HTR-8/SVneo (cell line): ENCODE data around the gene SPRR1A.
"Not testable (repeated sequence)": the region's sequence is repeated elsewhere in the genome, so short reads cannot be mapped to it uniquely, and the experiment has no call there.

Experiments used
- DNase-seq: peaks from one replicate; pipeline ENCODE4 v3.0.0; 2011; ENCODE audit warnings: low spot score, mixed read lengths; ENCODE audit not compliant: insufficient read length
- FAIRE-seq: peaks from 2 replicates; lab custom pipeline; 2011; peaks lifted over from hg19 to GRCh38; lab: Jason Lieb, UNC

The SPRR1A gene

GRCh38 chr1:152970495-152970894 is 13.4 kb upstream of the SPRR1A start, which contains the start of gene SPRR4:
Gene SPRR4, plus strand, starts transcription at chr1:152970648. Its CDS starts 1,243 bp downstream, at chr1:152971891.
- FAIRE-seq = no peak

DNA sequence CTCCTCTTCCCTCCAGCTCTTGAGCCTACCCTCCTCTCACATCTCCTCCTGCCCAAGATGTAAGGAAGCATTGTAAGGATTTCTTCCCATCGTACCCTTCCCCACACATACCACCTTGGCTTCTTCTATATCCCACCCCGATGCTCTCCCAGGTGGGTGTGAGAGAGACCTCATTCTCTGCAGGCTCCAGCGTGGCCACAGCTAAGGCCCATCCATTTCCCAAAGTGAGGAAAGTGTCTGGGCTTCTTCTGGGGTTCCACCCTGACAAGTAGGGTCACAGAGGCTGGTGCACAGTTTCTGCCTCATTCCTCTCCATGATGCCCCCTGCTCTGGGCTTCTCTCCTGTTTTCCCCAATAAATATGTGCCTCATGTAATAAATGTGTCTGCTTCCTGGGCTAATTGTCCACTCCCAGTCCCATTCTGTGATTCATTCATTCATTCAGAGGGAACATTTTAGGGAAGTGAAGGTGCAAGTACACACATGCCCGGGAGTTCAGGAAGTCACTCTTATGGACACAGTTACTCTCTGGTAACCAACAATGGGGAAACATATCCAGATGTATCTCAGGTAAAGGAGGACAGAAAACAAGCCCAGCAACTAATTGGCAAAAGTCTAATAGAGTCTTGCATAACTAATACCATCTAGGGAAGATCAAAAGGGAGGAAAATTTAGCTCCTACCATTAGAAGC is 11.5 kb upstream of the SPRR1A start:
- DNase-seq (no peak), FAIRE-seq (no peak)

More at GRCh38 chr1:152970495-152970894, 13.4 kb upstream of the SPRR1A start, which contains the start of gene SPRR4:
- DNase-seq = no peak

DNA sequence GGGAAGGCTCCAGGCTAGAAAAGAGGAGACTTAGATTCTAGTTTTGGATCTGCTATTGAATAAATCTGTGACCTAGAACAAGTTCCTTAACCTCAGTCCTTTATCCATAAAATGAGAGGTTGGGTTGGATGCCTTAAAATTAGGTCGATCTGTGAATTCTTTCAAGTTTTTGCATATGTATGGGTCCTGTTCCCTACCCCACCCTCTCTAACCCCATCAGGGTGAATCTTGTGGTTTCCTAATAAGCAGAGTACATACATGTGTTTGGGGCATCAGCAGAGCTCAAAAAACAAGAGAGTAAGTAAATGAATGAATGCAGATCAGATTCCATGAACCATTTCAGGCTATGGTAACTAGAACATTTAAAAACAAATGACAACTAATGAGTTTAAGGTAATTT is 7.2 kb upstream of the SPRR1A start:
- DNase-seq = no peak
- no peak for FAIRE-seq

GRCh38 chr1:152977614-152978013 is 6.3 kb upstream of the SPRR1A start:
- no peak for FAIRE-seq
- DNase-seq = no peak

DNA sequence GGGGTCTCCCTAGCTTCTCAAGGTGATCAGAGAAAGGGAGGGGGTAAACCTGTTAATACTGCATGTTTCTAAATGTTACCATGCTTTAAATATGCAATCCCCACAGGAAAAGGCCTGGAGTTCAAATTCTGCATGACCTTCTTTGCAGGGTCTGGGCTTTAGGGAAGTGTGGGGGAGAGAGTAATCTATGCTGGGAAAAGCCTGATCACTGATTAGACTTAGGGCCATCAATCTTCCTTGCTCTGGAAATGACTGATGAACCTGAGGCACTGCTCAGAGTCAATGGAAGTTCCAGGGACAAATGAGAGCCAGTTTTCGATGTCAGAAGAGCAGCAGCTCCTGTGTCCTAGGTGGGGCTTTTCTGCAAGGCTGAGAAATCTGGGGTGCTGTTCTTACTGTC is 3.2 kb upstream of the SPRR1A start:
- DNase-seq (no peak), FAIRE-seq (no peak)

DNA sequence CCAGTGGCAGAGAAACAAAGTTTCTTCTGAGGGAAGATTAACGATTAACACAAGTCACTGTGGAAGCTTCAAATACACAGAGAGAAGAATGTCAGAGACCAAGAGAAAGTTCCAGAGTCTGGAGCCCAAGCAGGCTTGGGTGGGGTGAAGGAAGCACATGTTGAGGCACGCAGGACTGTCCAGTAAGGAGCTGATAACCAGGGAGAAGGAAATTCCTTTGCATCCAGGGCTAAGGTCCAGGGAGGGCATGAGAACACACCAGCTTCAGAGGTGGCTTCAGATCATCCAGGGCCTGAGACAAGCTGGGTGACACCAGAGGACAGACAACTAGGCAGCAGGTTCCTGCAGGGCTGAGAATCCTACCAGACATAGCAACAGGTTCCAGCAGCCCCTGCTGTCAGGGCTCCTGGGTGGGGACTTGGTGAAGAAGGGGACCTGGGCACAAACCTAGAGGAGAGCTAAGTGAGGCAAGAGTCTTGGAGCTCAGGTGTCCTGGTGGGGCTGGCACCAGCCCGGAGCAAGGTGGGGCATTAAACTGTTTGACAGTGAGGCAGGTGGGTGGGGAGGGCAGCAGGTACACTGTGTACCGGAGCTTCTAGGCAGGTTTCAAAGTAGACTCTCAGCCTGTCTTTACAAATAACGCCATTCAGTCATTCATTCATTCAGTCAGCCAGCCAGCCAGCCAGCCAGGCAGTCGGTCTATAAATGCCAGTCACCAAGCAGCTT is 2.6 kb upstream of the SPRR1A start:
- no peak for DNase-seq
- no peak for FAIRE-seq

GRCh38 chr1:152982076-152982475 is 1.8 kb upstream of the SPRR1A start:
- DNase-seq = no peak
- FAIRE-seq = no peak

GRCh38 chr1:152983234-152983633 is 647 bp upstream of the SPRR1A start:
- no peak for FAIRE-seq
- DNase-seq = no peak

DNA sequence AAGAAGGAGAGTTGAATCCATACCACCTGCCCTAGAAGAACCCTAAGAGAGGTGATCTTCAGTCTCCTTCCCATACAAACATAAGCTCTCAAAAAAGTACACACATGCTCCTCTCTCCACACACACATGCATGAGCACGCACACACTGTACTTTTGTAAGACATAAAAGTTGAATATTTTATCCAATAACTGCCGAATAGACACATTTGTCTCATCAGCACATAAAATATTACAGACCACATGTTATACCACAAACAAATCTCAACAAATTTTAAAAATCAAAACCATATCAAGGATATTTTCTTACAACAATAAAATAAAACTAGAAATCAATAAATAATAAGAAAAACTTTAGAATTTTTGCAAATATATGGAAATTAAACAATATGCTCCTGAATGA is 2.7 kb downstream of the SPRR1A start:
- no peak for FAIRE-seq
- no peak for DNase-seq

GRCh38 chr1:152993186-152993585 is 9.3 kb downstream of the SPRR1A start:
- FAIRE-seq (no peak), DNase-seq (no peak)

- FAIRE-seq = no peak
These were observed 12.0 kb downstream of the SPRR1A start for GRCh38 chr1:152995842-152996241.

DNA sequence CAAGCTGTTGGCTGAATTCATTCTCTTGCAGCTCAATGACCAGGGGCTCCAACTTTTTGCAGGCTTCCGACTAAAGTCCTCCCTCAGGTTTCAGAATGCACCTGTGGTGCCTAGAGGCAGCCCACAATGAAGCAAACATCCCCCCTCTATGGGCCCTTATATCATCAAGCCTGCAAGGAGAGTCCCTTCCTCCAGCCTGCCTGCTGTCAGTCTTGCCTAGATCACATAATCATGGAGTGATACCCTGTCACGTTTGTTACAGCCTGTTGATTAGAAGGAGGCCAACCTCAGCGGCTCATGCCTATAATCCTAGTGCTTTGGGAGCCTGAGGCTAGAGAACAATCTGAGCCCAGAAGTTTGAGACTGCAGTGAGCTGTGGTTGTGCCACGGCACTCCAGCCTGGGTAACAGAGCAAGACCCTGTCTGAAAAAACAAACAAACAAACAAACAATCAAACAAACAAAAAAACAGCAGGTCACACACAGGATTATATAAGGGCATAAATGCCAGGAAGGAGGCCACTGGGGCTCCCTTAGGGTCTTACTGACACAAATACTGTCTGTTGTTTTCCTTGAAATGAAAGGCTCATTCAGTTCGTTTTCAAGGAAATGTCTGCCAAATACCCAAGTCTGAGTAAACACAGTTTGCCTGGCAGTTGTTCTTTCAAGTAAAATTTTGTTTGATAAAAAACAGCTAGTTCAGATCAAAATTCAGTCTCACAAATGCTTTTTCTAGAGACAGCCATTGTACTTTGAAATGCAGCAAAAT is 12.9 kb downstream of the SPRR1A start:
- FAIRE-seq = no peak
- DNase-seq = no peak

More at GRCh38 chr1:152995842-152996241, 12.0 kb downstream of the SPRR1A start:
- DNase-seq = no peak

DNA sequence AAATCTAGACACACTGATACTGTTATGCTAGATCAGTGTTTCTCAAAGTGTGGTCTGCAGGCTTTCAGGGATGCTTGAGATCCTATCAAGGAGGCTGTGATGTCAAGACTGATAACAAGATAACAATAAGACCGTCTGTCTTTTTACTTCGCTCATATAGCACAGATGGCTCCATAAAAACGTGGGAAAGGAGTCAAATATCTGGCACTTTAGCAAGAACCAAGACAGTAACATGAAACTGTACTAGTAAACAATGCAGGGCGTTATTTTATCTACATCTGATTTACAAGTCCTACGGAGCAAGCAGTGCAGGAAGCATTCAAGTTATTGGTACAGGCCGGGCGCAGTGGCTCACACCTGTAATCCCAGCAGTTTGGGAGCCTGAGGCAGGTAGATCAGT is 14.0 kb downstream of the SPRR1A start:
- FAIRE-seq (no peak), DNase-seq (no peak)

DNA sequence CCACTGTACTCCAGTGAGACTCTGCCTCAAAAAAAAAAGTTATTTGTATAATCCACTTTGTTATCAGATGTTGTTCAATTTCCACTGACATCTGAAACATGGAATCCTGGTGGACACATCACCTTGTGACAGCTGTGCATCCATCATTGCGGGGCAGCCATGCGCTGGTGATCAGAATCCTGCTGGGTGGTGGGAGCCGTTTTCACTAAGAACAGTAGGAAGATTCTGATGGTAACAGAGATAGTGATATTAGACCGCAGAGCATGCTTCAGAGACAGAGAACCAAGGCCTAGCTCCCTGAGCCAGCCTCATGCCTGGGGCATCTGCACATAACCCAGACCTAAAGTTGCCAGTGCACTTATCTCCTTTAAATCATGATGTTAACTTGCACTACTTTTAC is 14.6 kb downstream of the SPRR1A start:
- FAIRE-seq (no peak), DNase-seq (no peak)

DNA sequence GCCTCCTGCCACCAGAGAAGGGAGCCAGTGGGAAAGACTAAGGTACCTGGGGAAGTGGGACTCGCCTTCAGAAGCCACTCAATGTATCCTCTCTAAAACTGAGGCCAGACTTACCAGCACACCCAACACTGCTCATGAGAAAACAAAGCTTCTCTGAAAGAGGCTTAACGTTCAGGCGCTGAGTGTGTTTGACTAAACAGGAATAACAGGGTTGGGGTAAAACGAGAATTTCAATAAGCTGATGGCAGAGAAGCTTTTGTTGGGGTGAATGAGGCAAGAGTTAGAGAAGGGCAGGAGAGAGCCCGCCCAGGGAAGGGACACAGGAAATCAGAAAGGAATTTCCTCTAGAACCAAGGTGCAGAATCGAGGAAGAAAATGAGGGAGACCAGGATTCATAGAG is 15.9 kb downstream of the SPRR1A start:
- FAIRE-seq = no peak

DNA sequence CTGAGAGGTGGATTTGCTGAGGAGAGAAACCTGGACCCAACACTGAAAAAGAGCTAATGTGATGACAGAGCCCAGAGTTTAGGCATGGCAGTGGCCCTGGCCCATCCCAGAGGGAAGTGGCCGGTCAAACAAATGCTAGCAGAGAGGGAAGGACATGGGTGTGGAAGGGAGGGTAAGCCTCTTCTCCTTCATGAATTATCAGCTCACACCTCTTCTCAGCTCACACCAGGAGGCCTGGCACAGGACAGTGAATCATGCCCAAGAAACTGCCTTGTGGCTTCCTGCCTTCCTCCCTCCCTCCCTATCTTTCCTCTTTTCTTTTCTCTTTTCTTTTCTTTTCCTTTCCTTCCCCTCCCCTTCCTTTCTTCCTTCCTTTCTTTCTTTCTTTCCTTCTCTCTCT is 16.4 kb downstream of the SPRR1A start:
- FAIRE-seq = no peak

More for the DNA sequence above, 15.9 kb downstream of the SPRR1A start:
- no peak for DNase-seq

DNA sequence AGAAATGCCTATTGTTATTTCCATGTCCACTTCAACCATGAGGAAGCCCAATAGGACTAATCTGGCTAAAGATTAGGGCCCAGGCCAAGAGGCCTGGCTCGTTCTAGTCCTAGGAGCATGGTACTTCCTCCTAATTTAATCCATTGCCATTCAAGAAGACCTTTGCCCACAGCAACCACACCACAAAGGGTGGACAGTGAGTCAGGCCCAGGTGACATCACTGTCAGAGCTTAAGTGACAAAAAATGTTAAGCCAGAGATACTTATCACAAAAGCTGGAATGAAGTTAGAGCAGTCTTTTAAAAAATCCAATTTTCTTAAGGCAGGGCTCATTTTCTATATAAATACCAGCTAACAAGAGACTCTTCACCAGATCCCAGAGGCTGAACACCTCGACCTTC is 17.5 kb downstream of the SPRR1A start, which contains the start of gene SPRR3:
Gene SPRR3 (plus strand): TSS at position 368 of the 400 bp plus-strand sequence. CDS start 1,272 bp downstream, outside the sequence.
- DNase-seq = no peak
- FAIRE-seq = no peak

More for the DNA sequence above, 16.4 kb downstream of the SPRR1A start:
- DNase-seq = no peak

DNA sequence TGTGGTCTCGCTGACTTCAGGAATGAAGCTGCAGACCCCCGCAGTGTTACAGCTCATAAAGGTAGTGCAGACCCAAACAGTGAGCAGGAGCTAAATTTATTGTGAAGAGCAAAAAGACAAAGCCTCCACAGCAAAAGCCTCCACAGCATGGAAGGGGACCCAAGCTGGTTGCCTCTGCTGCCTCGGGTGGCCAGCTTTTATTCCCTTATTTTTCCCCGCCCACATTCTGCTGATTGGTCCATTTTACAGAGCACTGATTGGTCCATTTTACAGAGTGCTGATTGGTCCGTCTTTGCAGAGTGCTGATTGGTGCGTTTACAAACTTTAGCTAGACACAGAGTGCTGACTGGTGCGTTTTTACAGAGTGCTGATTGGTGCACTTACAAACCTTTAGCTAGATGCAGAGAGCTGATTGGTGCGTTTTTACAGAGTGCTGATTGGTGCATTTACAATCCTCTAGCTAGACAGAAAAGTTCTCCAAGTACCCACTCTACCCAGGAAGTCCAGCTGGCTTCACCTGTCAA is 27.4 kb downstream of the SPRR1A start:
- FAIRE-seq = not testable (repeated sequence)

DNA sequence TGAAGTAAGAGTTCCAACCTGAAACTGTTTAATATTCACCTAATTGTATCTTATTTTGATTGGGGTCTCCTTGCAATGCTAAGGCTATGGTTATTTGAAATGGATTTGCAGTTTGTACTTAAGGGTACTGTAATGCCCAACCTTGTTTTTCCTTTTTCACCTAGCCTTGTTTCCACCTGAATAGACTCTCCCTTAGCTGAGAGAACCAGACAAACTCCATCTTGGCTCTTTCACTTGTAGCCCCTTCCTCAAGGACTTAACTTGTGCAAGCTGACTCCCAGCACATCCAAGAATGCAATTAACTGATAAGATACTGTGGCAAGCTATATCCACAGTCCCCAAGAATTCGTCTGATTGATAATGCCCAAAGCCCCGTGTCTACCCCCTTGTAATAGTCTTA is 37.9 kb downstream of the SPRR1A start:
- DNase-seq, FAIRE-seq: not testable (repeated sequence)

More for the DNA sequence above, 27.4 kb downstream of the SPRR1A start:
- not testable (repeated sequence) for DNase-seq

DNA sequence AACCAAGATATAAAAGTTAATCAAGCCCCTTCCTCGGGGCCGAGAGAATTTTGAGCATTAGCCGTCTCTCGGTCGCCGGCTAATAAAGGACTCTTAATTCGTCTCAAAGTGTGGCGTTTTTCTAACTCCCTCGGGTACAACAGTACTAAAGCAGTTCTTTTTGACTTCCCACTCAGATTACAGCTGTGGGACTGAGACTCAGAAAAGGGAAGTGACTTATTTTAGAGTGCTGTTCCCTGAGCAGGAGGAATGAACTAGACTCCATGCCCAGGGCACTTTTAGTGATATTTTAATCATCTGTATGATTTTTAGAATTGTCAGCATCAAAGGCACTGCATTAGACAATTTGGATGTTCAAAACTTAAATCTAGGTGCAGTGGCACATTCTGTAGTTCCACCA is 38.5 kb downstream of the SPRR1A start:
- not testable (repeated sequence) for DNase-seq, FAIRE-seq
